Calu3 (cell line): ENCODE measurements around the gene SLC22A17. TPM values are rescaled to one million over a fixed set of nuclear protein-coding genes. Genes with fewer than 3 reads are reported as not detected.
A peak's percentile ranks its signal among the peaks of the same experiment; 100 is the strongest.

Experiments
- microRNA-seq: library from miRNA; unstranded; fragments of <30 nt; microRNA quantifications from one replicate; pipeline ENCODE4 v1.2.0, GENCODE V29; 2022
- total RNA-seq: library from RNA; stranded (reverse); gene quantifications from 2 replicates; pipeline ENCODE4 v1.2.3, GENCODE V29; 2022

SLC22A17 gene
- total RNA-seq, 1 experiment from 2014 or later, result 0.61 TPM

Small RNA genes within 50 kb of the gene (microRNA-seq; reads per million reads assigned to microRNA genes)
- gene MIR208A, result 3.5 reads per million, percentile 4 among the genes with 10 or more reads in this experiment

Other genes starting within 250 kb of the SLC22A17 start
- gene CIROP, start 247.9 kb downstream of the SLC22A17 start, total RNA-seq, result not detected in 2 replicates
- gene CEBPE, start 233.6 kb downstream of the SLC22A17 start, total RNA-seq, result not detected in 2 replicates
- gene SLC7A8, start 169.2 kb downstream of the SLC22A17 start, total RNA-seq, result 0.29 TPM in 1 of 2 replicates, not detected in the other
- not detected in 2 replicates for gene RNF212B, start 115.0 kb downstream of the SLC22A17 start, total RNA-seq
- 19.3 and 22.6 TPM in 2 replicates for gene HOMEZ, start 66.8 kb downstream of the SLC22A17 start, total RNA-seq
- 12.8 and 16.2 TPM in 2 replicates for gene PPP1R3E, start 50.0 kb downstream of the SLC22A17 start, total RNA-seq
- 19.0 and 21.3 TPM in 2 replicates for gene BCL2L2, start 46.1 kb downstream of the SLC22A17 start, total RNA-seq
- 173 and 181 TPM in 2 replicates for gene PABPN1, start 31.4 kb downstream of the SLC22A17 start, total RNA-seq
- gene EFS, start 12.3 kb upstream of the SLC22A17 start, total RNA-seq, result not detected in 2 replicates
- gene IL25, start 19.9 kb upstream of the SLC22A17 start, total RNA-seq, result not detected in 2 replicates
- gene CMTM5, start 24.2 kb upstream of the SLC22A17 start, total RNA-seq, result not detected in 2 replicates
- not detected in 2 replicates for gene MYH6, start 55.4 kb upstream of the SLC22A17 start, total RNA-seq
- not detected in 2 replicates for gene MYH7, start 82.8 kb upstream of the SLC22A17 start, total RNA-seq
- gene NGDN, start 116.8 kb upstream of the SLC22A17 start, total RNA-seq, result 42.2 and 52.0 TPM in 2 replicates
- gene ZFHX2, start 198.9 kb upstream of the SLC22A17 start, total RNA-seq, result 3.7 TPM in 2 replicates
- 15.4 and 18.3 TPM in 2 replicates for gene THTPA, start 203.4 kb upstream of the SLC22A17 start, total RNA-seq
- gene AP1G2, start 214.9 kb upstream of the SLC22A17 start, total RNA-seq, result 152 and 173 TPM in 2 replicates
- not detected in 2 replicates for gene JPH4, start 225.9 kb upstream of the SLC22A17 start, total RNA-seq